Hematopoietic multipotent progenitor cell (in vitro differentiated cells): Measurements from ENCODE around the gene HS3ST1. TPM values are rescaled to one million over a fixed set of nuclear protein-coding genes. Genes with fewer than 3 reads are reported as not detected.

Experiments used
- small RNA-seq: library from RNA; depleted of rRNA; stranded (forward); fragments of <200 nt; gene quantifications from one replicate; pipeline ENCODE3, GENCODE V24; 2012
- total RNA-seq: library from RNA; depleted of rRNA; stranded (reverse); fragments of >200 nt; gene quantifications from one replicate; pipeline ENCODE4 v1.2.3, GENCODE V29; 2012

The HS3ST1 gene
- total RNA-seq, 1 donor = 1.6 TPM

Small RNA genes within 50 kb of the gene (small RNA-seq; reads per million reads assigned to genes)
- not detected for gene MIR572
- gene RNA5SP156 = not detected
